H1 (cell line): Measurements from ENCODE around the gene B4GALT5. TPM values are rescaled to one million over a fixed set of nuclear protein-coding genes. Genes with fewer than 3 reads are reported as not detected.

Source experiments
- CTCF ChIA-PET: fragments of 300-600 bp; sonication (Branson Sonifier 250); formaldehyde crosslinking; loops from one replicate; lab custom pipeline; 2021; ENCODE audit not compliant: partially characterized antibody; lab: Charles Lee
- POLR2A ChIA-PET: fragments of 300-600 bp; sonication (Branson Sonifier 250); formaldehyde crosslinking; loops from one replicate; lab custom pipeline; 2021; ENCODE audit warnings: inconsistent platforms; ENCODE audit not compliant: partially characterized antibody; lab: Charles Lee
- DNase-seq, 2 experiments: peaks; one replicate each; pipeline versions ENCODE4 v3.0.0 to v3.0.0-alpha.2; 2010 to 2022; ENCODE audit warnings: low spot score in 2 of 2, low read depth in 1 of 2, mixed read lengths in 1 of 2
- FAIRE-seq: peaks from 2 replicates; lab custom pipeline; 2011; peaks lifted over from hg19 to GRCh38; lab: Jason Lieb, UNC
- H2AFZ ChIP-seq: 2 replicates; pipeline ENCODE4 v1.8.1; 2012; ENCODE audit warnings: low read length, inconsistent platforms
- H2AK5ac ChIP-seq: 2 replicates; pipeline ENCODE4 v1.6.1; 2013; ENCODE audit warnings: low read depth, low read length
- H2BK120ac ChIP-seq: replicated peaks from 2 replicates; pipeline ENCODE3; 2013; ENCODE audit warnings: low read depth, low read length, inconsistent platforms
- H2BK12ac ChIP-seq: 2 replicates; pipeline ENCODE4 v1.6.1; 2013; ENCODE audit warnings: low read depth, low read length
- H2BK15ac ChIP-seq: 2 replicates; pipeline ENCODE4 v1.6.1; 2013; ENCODE audit warnings: low read length
- H2BK20ac ChIP-seq: 2 replicates; pipeline ENCODE4 v1.6.1; 2013; ENCODE audit warnings: low read length
- H2BK5ac ChIP-seq: 2 replicates; pipeline ENCODE4 v1.6.1; 2013; ENCODE audit warnings: low read depth, low read length
- H3K14ac ChIP-seq: 2 replicates; pipeline ENCODE4 v1.6.1; 2013; ENCODE audit warnings: inconsistent platforms; ENCODE audit not compliant: insufficient read length
- H3K18ac ChIP-seq: 2 replicates; pipeline ENCODE4 v1.6.1; 2013; ENCODE audit warnings: low read length; ENCODE audit errors: extremely low read depth
- H3K23ac ChIP-seq: 2 replicates; pipeline ENCODE4 v1.6.1; 2013; ENCODE audit warnings: inconsistent platforms; ENCODE audit not compliant: insufficient read length
- H3K23me2 ChIP-seq: 2 replicates; pipeline ENCODE4 v1.6.1; 2013; ENCODE audit warnings: low read depth, low read length
- H3K27ac ChIP-seq: 2 replicates; pipeline ENCODE4 v1.6.1; 2011; ENCODE audit warnings: low read depth, low read length, inconsistent platforms
- H3K27me3 ChIP-seq, 4 experiments: replicated peaks in 1 of 4; 1 replicate in 1 of 4; 2 replicates in 3 of 4; pipeline versions ENCODE4 v1.6.1 to v1.8.1; 2011 to 2013; ENCODE audit warnings: low read length in 3 of 4, mild to moderate bottlenecking in 3 of 4, inconsistent platforms in 2 of 4, mixed read lengths in 2 of 4, moderate library complexity in 1 of 4; ENCODE audit not compliant: control insufficient read depth in 3 of 4, insufficient read depth in 3 of 4; ENCODE audit errors: extremely low read depth in 1 of 4
- H3K36me3 ChIP-seq, 4 experiments: 2 replicates each; pipeline versions ENCODE4 v1.6.1 to v1.8.1; 2011 to 2013; ENCODE audit warnings: mild to moderate bottlenecking in 4 of 4, low read length in 3 of 4, moderate library complexity in 2 of 4, control low read depth in 1 of 4, inconsistent platforms in 1 of 4; ENCODE audit not compliant: insufficient read depth in 4 of 4, control insufficient read depth in 2 of 4
- H3K4ac ChIP-seq: replicated peaks from 2 replicates; pipeline ENCODE3; 2013; ENCODE audit warnings: low read length, low read depth, mixed read lengths, inconsistent platforms; ENCODE audit not compliant: insufficient read length
- H3K4me1 ChIP-seq, 4 experiments: replicated peaks in 1 of 4; 1 replicate in 1 of 4; 2 replicates in 3 of 4; pipeline versions ENCODE4 v1.6.1 to v1.8.1; 2011 to 2013; ENCODE audit warnings: low read length in 3 of 4, inconsistent platforms in 2 of 4, mixed read lengths in 1 of 4; ENCODE audit not compliant: insufficient read depth in 4 of 4, control insufficient read depth in 3 of 4
- H3K4me2 ChIP-seq, 2 experiments: 2 replicates each; pipeline versions ENCODE4 v1.6.1 to v1.8.1; 2011 to 2013; ENCODE audit warnings: low read depth in 2 of 2, low read length in 2 of 2, control low read depth in 1 of 2, inconsistent platforms in 1 of 2, mild to moderate bottlenecking in 1 of 2; ENCODE audit not compliant: insufficient read depth in 1 of 2
- H3K4me3 ChIP-seq, 4 experiments: fragments of 200-600, 300-600 bp in 1 of 4; sonication (generic), shearing (Covaris generic), sonication (Bioruptor Twin) in 1 of 4; 2 replicates each; pipeline versions ENCODE4 v1.5.1 to v1.8.1; 2011 to 2016; ENCODE audit warnings: low read length in 4 of 4, low read depth in 3 of 4, control low read depth in 2 of 4, inconsistent platforms in 2 of 4, mild to moderate bottlenecking in 2 of 4, mixed read lengths in 1 of 4, moderate library complexity in 1 of 4; ENCODE audit not compliant: insufficient read depth in 2 of 4; ENCODE audit errors: extremely low read depth in 1 of 4
- H3K56ac ChIP-seq: replicated peaks from 2 replicates; pipeline ENCODE3; 2013; ENCODE audit warnings: low read depth, mild to moderate bottlenecking, mixed read lengths, low read length, inconsistent platforms; ENCODE audit not compliant: insufficient read length
- H3K79me1 ChIP-seq: 2 replicates; pipeline ENCODE4 v1.6.1; 2013; ENCODE audit warnings: low read depth, low read length, control low read depth
- H3K79me2 ChIP-seq, 2 experiments: 2 replicates each; pipeline versions ENCODE4 v1.6.1 to v1.8.1; 2012 to 2013; ENCODE audit warnings: low read length in 2 of 2, mild to moderate bottlenecking in 2 of 2, inconsistent platforms in 1 of 2; ENCODE audit not compliant: insufficient read depth in 2 of 2, control insufficient read depth in 1 of 2
- H3K9ac ChIP-seq, 4 experiments: replicated peaks in 1 of 4; 1 replicate in 1 of 4; 2 replicates in 3 of 4; pipeline versions ENCODE4 v1.6.1 to v1.8.1; 2011 to 2013; ENCODE audit warnings: low read depth in 3 of 4, low read length in 3 of 4, control low read depth in 2 of 4, mild to moderate bottlenecking in 2 of 4, moderate library complexity in 2 of 4, inconsistent platforms in 1 of 4; ENCODE audit errors: extremely low read depth in 1 of 4
- H3K9me3 ChIP-seq, 2 experiments: 2 replicates each; pipeline versions ENCODE4 v1.6.1 to v1.8.1; 2012 to 2013; ENCODE audit warnings: mild to moderate bottlenecking in 2 of 2, moderate library complexity in 2 of 2, control low read depth in 1 of 2, inconsistent platforms in 1 of 2, low read depth in 1 of 2, low read length in 1 of 2, mixed read lengths in 1 of 2; ENCODE audit not compliant: insufficient read depth in 2 of 2
- H4K20me1 ChIP-seq, 2 experiments: replicated peaks in 1 of 2; 2 replicates each; pipeline versions ENCODE3 to v1.8.1; 2011 to 2013; ENCODE audit warnings: inconsistent platforms in 2 of 2, low read length in 2 of 2, mild to moderate bottlenecking in 1 of 2; ENCODE audit not compliant: insufficient read depth in 2 of 2, control insufficient read depth in 1 of 2
- H4K5ac ChIP-seq: 2 replicates; pipeline ENCODE4 v1.6.1; 2013; ENCODE audit warnings: low read length, low read depth, mixed read lengths, inconsistent platforms; ENCODE audit not compliant: insufficient read length
- H4K8ac ChIP-seq: 2 replicates; pipeline ENCODE4 v1.8.0; 2013; ENCODE audit warnings: mild to moderate bottlenecking, moderate library complexity, low read length, inconsistent platforms; ENCODE audit not compliant: insufficient read depth; ENCODE audit errors: extremely low read depth
- H4K91ac ChIP-seq: replicated peaks from 2 replicates; pipeline ENCODE3; 2013; ENCODE audit warnings: low read length, mixed read lengths, inconsistent platforms; ENCODE audit not compliant: insufficient read length
- ATF2 ChIP-seq: IDR thresholded peaks from 2 replicates; pipeline ENCODE4 v1.6.1; 2012; ENCODE audit warnings: low read length, inconsistent platforms
- BRCA1 ChIP-seq: IDR thresholded peaks from 2 replicates; pipeline ENCODE4 v1.6.1; 2012; ENCODE audit warnings: low read depth, low read length, improper control_type of control experiment
- CEBPB ChIP-seq: IDR thresholded peaks from 2 replicates; pipeline ENCODE4 v1.6.1; 2012; ENCODE audit warnings: low read depth, low read length
- CHD2 ChIP-seq: IDR thresholded peaks from 2 replicates; pipeline ENCODE4 v1.6.1; 2012; ENCODE audit warnings: low read length, improper control_type of control experiment
- CREB1 ChIP-seq: IDR thresholded peaks from 2 replicates; pipeline ENCODE4 v1.6.1; 2012; ENCODE audit warnings: inconsistent platforms
- GABPA ChIP-seq: IDR thresholded peaks from 2 replicates; pipeline ENCODE4 v1.6.1; 2011; ENCODE audit warnings: mild to moderate bottlenecking, low read length, moderate library complexity, borderline replicate concordance; ENCODE audit not compliant: insufficient read depth
- HDAC6 ChIP-seq: IDR thresholded peaks from one replicate; pipeline ENCODE4 v1.7.1; 2012; ENCODE audit warnings: low read depth, mild to moderate bottlenecking, inconsistent platforms, low read length, moderate library complexity
- JUN ChIP-seq: IDR thresholded peaks from 2 replicates; pipeline ENCODE4 v1.6.1; 2011; ENCODE audit warnings: low read depth, mild to moderate bottlenecking, improper control_type of control experiment, low read length
- KDM4A ChIP-seq: IDR thresholded peaks from one replicate; pipeline ENCODE4 v1.7.1; 2012; ENCODE audit warnings: low read depth, mild to moderate bottlenecking, moderate library complexity, low read length, inconsistent platforms; ENCODE audit not compliant: severe bottlenecking
- KDM5A ChIP-seq: fragments of 200-600 bp; IDR thresholded peaks from 2 replicates; pipeline ENCODE4 v1.7.1; 2012; ENCODE audit warnings: mild to moderate bottlenecking, low read length, inconsistent platforms, mixed read lengths
- SP4 ChIP-seq: IDR thresholded peaks from 2 replicates; pipeline ENCODE4 v1.6.1; 2012; ENCODE audit warnings: low read length, inconsistent platforms
- YY1 ChIP-seq: IDR thresholded peaks from 2 replicates; pipeline ENCODE4 v1.6.1; 2011; ENCODE audit warnings: low read depth, mild to moderate bottlenecking, low read length
- ZNF274 ChIP-seq: IDR thresholded peaks from 2 replicates; pipeline ENCODE4 v1.7.0; 2012; ENCODE audit warnings: low read length, borderline replicate concordance; ENCODE audit errors: extremely low read depth
- WGBS, 2 experiments: shearing (Covaris generic) in 1 of 2; methylation state at CpG; one replicate each; pipeline versions ENCODE4 v1.1.6 to v1.1.7; 2013 to 2015; ENCODE audit warnings: low lambda C conversion rate in 2 of 2, mixed read lengths in 2 of 2, inconsistent platforms in 1 of 2, low coverage in 1 of 2, missing lambda C conversion rate in 1 of 2; ENCODE audit not compliant: insufficient replicate concordance in 2 of 2, insufficient coverage in 1 of 2, insufficient read length in 1 of 2; ENCODE audit errors: extremely low coverage in 1 of 2, missing lambda C conversion rate in 1 of 2; 5-methylcytosine and 5-hydroxymethylcytosine counted together
- polyA plus RNA-seq, 7 experiments: library from polyadenylated mRNA; depleted of rRNA in 3 of 7; stranded (reverse) in 5 of 7; unstranded in 2 of 7; fragments of >200 nt in 5 of 7; fragments of 200-250 nt in 2 of 7; gene quantifications; 1 replicate in 5 of 7; 2 replicates in 1 of 7; 4 replicates in 1 of 7; pipeline versions ENCODE4 v1.2.1 to v1.2.3, GENCODE V29; 2011 to 2013; ENCODE audit warnings: missing spikeins in 2 of 7, mixed read lengths in 2 of 7
- total RNA-seq: library from RNA; stranded (reverse); fragmentation: NEBNext Ultra II Directional; extraction: Animal tissue kit (Norgen Biotek cat#: 25700); gene quantifications from 2 replicates; pipeline ENCODE4 v1.2.1, GENCODE V29; 2021

Gene B4GALT5
- total and polyA plus RNA-seq, 2 of the 8 experiments (the other 6 are each of a cell fraction or from before 2014, with no cell fraction given), result 46.5 to 75.4 TPM

- no peak overlapping the region for H2AFZ ChIP-seq
- H4K8ac ChIP-seq, result no peak overlapping the region
- H3K4me1 ChIP-seq, result peaks cover 5 to 20% (median 12%) of the 10 kb centered on the region in 4 experiments
- H3K56ac ChIP-seq, result no peak overlapping the region
- H3K23me2 ChIP-seq, result no peaks in the 10 kb centered on the region
- no peaks in the 10 kb centered on the region for H3K9me3 ChIP-seq
- no peak overlapping the region for H2BK15ac ChIP-seq
- H2BK120ac ChIP-seq, result no peak overlapping the region
- H2BK5ac ChIP-seq, result no peak overlapping the region
- H3K27me3 ChIP-seq, result no peaks in the 10 kb centered on the region
- no peak overlapping the region for H3K18ac ChIP-seq
- no peak overlapping the region for H3K14ac ChIP-seq
- WGBS, 2 experiments, result 79% methylated on average over 4 of the region's 4 CpGs; no CpG with 5 or more reads in 1 of the 2 experiments
- peaks cover 0 to 14% of the 10 kb centered on the region in 2 experiments for H4K20me1 ChIP-seq
- no peak overlapping the region for H4K91ac ChIP-seq
- no peak overlapping the region for H4K5ac ChIP-seq
- peak overlapping the region; percentile 17 to 33; a peak in 1 of 4 replicates for H3K4me2 ChIP-seq
- ChIA-PET CTCF (interaction anchor here (0.6 to 3.6 kb wide), 11 partner anchors 11 to 255 kb away, joined by 3 to 13 read pairs (median 3); no protein-coding TSS in a partner anchor), POLR2A (interaction anchor here (1.2 to 2.1 kb wide), 4 partner anchors 13 to 198 kb away, joined by 3 to 5 read pairs (median 4); partner anchors contain the start of gene B4GALT5)
- peak overlapping the region in 1 of 4 experiments; percentile 34; a peak in 1 of 7 replicates for H3K9ac ChIP-seq
- peaks cover 8 to 40% (median 19%) of the 10 kb centered on the region in 4 experiments for H3K36me3 ChIP-seq
- FAIRE-seq (no peak), DNase-seq (no peak)
- no peak overlapping the region for H2BK20ac ChIP-seq
- H3K79me2 ChIP-seq, result no peaks in the 10 kb centered on the region
- no peak overlapping the region for H2BK12ac ChIP-seq
- no peak overlapping the region for H3K23ac ChIP-seq
- H3K4me3 ChIP-seq, result no peak overlapping the region
- H2AK5ac ChIP-seq, result no peak overlapping the region
- peak overlapping the region; percentile 11; the same call in 1 of the 2 replicates for H3K27ac ChIP-seq
- no peaks in the 10 kb centered on the region; the same call in 1 of the 2 replicates for H3K79me1 ChIP-seq
- H3K4ac ChIP-seq, result no peak overlapping the region
- TF ChIP-seq JUN (no peak), CREB1 (peak; percentile 72), SP4 (no peak), KDM4A (no peak), YY1 (no peak), CEBPB (no peak), HDAC6 (no peak), CHD2 (no peak), KDM5A (no peak), GABPA (no peak), BRCA1 (no peak), ATF2 (peak; percentile 78; the same call in 1 of the 2 replicates), ZNF274 (no peak)
Measured at GRCh38 chr20:49633643-49634042, 80.0 kb downstream of the B4GALT5 start.
